NCI-H146 (cell line): ENCODE data around the gene FNDC10.
A peak's percentile ranks its signal among the peaks of the same experiment; 100 is the strongest.

Source experiments
- DNase-seq: peaks from one replicate; lab custom pipeline; 2025; lab: John Stamatoyannopoulos, UW

The FNDC10 gene

DNA sequence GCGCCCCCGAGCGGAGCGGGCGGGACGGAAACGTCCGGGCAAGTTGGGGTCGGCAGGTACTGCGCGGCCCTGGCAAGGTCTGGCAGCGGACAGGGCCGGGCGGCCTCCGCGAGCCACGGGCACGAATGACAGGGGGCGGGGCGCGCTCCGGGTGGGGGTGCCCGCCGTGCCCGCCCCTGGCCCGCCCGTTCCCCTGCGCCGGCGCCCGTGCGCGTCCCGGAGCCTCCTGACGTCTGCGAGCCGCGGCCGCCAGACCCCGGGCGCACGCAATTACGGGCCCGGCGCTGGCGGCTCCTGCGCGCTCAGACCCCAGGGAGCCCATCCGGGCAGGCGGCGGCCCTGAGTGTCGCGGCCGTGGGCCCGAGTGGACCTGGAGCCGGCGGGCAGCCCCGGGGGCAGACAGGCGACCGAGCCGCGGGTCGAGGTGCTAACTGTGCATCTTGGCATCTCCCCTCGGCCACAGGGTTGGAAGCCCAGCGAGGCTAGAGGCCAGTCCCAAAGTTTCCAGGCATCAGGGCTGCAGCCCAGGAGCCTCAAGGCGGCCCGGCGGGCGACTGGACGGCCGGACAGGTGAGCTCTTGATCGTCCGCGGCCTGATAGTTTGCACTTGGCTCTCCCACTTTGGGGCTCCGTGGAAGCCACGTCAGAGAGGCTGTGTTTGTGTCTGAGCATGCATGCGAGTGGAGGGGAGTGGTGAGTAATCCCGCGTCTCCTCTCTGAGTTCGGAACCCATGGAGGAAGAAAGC, 16.3 kb upstream of the FNDC10 start:
- DNase-seq, result peak; percentile 11

DNA sequence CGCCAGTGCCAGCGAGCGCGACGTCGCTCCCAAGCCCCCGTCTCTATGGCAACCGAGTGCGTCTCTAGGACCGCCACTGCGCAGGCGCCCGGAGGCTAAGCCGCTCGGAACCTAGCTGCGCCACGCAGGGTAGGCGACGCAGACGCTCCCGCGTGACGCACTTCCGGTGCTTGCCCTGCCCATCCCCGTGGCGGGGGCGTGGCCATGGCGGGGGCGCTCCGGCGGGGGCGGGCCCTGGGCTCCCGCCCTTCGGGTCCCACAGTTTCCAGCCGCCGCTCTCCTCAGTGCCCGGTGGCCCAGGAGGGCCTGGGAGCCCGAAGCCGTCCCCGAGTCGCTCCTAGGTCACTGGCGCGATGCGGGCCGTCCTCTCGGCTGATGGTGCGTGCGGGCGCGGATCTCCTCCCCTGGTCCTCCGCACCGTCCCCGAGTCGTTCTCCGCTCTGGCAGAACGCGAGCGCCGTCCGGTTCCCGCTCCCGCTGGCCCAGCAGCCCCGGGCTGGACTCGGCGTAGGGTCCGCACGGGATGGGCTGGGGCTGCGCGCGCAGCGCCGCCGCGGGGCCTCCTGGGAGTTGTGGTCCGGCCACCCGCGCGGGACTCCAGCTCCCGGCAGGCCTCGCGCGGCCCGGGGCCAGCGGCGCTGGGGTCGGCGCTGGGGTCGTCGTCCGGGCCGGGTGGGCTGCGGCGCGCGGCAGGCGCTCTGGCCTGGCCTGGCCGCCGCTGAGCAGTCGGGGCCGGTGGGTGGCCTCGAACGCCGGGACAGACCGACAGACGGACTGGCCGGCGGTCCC, 15.5 kb upstream of the FNDC10 start, which contains the start of gene MIB2:
Gene MIB2, plus strand, starts transcription at position 245 of the 789 bp plus-strand sequence. CDS start 7,953 bp downstream, outside the sequence.
- DNase-seq, result peak; percentile 97

DNA sequence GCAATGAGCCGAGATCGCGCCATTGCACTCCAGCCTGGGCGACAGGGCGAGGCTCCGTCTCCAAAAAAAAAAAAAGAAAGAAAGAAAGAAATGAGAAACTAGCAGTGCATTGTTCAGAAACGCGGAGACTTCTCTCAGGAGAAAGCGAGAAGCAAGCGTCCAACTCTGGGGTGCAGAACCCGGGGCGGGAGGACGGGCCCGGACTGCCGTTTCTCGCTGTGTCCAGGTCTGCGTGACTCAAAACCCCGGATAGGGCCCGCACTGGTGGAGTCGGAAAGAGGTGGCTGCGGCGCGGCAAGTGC, 15.0 kb upstream of the FNDC10 start:
- DNase-seq, result no peak

DNA sequence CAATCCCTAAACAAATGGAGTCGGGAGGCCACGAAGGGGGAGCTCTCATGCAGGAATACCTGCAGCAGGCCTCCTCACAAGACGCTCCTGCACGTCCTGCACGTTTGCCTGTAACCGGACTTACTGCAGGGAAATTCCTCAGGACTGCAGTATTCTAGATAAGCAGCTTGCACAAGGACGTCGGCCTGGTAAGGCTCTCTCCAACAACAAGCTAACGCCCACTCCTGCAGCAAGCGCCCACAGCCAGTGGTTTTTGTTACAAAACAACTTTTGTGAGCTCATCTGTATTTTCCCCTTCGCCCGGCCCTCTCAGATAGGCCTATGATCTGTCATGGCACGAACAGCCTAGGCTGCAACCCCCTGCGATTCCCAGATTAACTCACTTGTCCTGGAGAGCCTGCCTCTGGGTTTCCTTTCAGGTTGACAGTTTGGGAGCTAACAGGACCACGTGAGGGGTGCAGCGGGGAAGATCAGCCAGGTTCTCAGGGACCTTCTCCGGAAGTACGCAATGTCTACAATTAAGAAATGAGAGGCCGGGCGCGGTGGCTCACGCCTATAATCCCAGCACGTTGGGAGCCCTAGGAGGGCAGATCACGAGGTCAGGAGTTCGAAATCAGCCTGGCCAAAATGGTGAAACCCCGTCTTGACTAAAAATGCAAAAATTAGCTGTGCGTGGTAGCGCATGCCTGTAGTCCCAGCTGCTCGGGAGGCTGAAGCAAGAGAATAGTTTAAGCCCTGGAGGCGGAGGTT, 14.4 kb upstream of the FNDC10 start:
- no peak for DNase-seq

DNA sequence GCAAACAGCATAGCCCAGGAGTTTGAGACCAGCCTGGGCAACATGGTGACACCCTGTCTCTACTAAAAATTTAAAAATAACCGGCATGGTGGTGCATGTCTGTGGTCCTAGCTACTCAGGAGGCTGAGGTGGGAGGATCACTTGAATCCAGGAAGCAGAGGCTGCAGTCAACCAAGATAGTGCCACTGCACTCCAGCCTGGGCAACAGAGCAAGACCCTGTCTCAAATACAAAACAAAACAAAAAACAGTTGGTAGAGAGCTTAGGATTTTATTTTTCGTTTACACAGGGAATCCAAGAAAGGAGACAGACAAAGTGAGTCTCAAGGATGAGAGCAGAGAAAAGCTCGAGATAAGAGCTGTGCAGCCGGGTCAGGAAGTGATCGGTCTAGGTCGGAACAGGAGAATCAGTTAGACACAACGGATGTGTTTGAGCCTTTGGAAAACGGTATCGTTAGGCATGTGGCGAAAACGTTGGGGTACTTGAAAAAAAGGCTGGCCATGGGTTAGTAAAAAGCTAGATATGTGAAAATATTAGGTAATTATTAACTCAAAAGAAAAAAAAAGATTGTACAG, 13.7 kb upstream of the FNDC10 start:
- no peak for DNase-seq

DNA sequence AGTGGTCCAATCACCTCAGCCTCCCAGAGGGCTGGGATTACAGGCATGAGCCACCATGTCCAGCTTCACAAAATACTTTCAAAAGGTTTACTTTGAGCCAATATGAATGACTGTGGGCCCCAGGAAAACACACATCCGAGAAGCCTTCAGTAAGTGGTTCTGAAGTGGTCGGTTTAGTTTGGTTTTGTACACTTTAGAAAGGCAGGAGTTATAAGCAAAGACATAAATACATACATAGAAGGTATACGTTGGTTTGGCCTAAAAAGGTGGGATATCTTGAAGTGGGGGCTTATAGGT, 12.1 kb upstream of the FNDC10 start:
- no peak for DNase-seq

DNA sequence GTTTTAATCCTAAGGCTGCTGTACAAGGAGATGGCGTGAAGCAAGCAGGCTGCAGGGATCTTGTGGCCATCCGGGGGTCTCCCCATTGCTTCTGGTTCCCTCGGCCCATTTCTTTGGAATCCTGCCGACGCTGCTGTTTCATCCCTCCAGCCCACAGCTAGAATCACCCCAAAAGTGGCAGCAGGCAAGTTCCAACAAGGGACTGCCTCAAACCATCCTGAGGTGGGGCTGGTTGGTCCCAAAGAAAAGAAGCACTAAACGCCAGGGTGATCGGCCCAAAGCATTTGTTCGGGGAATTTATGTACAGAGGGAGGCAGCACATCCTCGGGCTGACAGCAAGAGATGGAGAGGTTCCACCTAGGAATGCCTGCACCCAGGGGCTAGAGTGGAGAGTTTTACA, 10.9 kb upstream of the FNDC10 start:
- DNase-seq, result no peak

DNA sequence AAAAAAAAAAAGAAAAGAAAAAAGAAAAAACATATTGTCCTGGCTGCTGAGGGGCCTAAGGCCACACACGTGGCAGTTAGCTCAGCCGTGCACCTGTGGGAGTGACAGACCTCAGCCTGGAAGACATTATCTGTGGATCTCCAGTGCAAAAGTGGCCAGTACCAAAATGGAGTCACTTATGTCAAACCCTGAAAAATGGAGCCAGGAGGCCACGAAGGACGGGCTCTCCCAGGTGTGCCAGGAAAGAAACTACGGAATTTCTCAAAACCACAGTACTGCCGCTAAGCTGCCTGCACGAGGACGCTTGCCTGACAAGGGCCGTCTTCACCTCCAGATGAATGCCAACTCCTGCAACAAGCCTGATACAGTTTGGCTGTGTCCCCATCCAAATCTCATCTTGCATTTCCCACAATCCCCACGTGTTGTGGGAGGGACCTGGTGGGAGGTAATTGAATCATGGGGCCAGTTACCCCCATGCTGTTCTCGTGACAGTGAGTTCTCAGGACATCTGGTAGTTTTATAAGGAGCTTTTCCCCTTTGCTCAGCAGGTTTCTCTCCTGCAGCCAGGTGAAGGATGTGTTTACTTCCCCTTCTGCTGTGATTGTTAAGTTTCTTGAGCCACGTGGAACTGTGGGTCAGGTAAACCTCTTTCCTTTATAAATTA, 10.0 kb upstream of the FNDC10 start:
- DNase-seq, result no peak

DNA sequence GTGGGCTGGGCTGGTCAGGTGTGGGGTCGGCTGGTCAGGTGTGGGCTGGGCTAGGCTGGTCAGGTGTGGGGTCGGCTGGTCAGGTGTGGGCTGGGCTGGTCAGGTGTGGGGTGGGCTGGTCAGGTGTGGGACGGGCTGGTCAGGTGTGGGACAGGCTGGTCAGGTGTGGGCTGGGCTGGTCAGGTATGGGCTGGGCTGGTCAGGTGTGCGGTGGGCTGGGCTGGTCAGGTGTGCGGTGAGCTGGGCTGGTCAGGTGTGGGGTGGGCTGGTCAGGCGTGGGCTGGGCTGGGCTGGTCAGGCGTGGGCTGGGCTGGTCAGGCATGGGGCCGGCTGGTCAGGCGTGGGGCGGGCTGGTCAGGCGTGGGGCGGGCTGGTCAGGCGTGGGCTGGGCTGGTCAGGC, 6.3 kb upstream of the FNDC10 start:
- no peak for DNase-seq

DNA sequence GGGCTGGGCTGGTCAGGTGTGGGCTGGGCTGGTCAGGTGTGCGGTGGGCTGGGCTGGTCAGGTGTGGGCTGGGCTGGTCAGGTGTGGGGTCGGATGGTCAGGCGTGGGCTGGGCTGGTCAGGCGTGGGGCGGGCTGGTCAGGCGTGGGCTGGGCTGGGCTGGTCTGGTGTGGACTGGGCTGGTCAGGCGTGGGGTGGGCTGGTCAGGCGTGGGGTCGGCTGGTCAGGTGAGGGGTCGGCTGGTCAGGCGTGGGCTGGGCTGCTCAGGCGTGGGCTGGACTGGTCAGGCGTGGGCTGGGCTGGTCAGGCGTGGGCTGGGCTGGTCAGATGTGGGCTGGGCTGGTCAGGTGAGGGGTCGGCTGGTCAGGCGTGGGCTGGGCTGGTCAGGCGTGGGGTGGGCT, 5.8 kb upstream of the FNDC10 start:
- no peak for DNase-seq

DNA sequence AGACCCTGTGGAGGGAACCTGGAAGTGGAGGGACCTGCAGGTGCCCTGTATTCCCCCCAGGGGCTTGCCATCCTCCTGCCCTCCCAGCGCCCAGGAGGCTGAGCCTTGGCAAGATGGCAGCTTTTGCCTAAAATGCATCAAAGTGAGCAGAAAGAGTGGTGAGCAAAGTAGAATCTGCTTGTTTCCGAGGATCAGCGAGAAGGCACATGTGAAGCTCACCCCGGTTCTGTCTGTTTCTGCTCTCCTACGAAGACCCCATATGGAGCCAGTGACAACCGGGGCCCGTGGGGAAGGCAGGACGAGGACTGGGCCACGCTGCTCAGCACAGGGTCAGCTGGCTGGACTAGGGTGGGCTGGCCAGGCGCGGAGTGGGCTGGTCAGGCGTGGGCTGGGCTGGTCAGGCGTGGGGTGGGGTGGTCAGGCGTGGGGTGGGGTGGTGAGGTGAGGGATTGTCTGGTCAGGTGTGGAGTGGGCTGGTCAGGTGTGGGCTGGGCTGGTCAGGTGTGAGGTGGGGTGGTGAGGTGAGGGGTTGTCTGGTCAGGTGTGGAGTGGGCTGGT, 5.2 kb upstream of the FNDC10 start:
- DNase-seq, result no peak

DNA sequence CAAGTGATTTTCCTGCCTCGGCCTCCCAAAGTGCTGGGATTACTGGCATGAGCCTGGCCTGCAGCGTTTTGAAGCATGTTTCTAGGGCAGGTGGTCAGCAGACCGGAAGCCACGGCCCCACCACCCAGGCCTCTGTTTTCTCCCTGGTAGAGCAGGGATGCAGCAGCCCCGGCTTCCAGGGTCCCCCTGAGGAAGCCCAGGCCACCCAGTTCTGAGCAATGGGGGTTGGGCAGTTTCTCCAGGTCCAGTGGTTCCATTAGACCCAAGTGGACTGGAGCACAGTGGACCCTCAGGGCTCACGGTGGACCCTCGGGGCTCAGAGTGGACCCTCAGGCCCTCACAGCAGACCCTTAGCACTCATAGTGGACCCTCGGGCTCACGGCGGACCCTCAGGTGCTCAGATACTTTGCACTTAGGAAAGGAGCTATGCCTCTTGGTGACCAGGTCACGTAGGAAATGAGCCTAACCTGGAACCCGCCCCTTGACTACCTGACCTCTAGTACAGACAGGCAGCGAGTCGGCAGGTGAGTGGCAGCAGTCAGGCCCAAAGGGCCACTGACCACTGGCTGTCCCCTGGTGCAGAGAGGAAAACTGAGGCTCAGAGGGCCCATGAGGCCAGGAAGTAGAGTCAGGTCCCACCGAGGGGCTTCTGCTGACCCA, 4.6 kb upstream of the FNDC10 start:
- DNase-seq, result no peak

DNA sequence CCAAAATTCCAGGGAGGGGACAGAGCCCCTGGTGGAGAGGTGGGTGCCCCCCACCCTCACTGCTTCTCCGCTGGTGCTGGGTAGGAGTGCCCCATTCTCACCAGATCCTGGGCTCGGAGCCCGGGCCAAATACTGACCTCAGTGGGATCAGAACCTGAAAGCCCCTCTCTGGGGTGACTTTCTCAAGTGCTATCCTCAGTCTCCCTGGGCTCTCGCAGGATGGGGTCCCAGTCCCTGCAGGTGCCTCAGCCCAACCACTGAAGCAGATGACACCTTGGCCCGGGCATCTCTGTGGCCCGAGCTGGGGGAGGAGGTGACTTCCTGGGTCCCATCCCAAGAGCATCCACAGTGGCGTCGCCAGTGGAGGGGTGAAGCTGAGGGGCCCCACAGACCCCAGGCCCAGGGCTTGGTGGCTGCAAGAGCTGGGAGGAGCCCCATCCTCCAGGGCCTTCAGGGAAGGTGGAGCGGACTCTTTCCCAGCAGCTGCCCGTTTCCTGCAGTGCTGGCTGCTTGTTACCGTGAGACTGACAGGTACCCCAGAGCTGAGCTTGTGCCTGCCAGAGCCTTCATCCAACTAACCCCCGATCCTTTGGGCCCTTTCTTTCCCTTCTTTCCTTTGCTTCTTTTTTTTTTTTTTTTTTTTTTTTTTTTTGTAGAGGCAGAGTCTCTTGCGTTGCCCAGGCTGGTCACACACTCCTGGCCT, 3.9 kb upstream of the FNDC10 start:
- DNase-seq, result no peak

DNA sequence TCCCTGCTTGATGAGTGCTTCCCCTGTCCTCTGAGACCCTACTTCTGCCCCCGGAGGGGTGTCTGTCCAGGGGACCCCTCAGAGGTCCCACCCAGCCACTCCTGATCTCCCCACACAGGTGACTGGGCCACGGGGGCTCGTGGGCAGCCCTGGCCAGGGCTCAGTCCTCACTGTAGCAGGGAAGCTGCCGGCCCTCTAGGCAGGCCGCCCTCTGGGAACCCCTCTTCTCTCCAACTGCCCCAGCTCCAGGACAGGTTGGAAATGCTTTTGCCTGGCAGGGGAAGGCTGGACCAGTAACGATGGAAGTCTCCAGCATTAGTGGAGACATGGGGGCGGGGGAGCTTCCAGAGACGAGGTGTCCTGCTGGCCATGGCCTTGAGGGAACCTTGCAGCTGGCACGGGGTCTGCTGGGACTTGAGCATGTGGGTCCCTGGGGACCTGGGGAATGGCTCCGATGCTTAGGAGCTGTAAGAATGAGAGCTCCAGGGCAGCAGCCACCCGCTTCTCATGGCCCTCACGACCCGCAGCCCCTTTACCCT, 3.1 kb upstream of the FNDC10 start:
- no peak for DNase-seq

DNA sequence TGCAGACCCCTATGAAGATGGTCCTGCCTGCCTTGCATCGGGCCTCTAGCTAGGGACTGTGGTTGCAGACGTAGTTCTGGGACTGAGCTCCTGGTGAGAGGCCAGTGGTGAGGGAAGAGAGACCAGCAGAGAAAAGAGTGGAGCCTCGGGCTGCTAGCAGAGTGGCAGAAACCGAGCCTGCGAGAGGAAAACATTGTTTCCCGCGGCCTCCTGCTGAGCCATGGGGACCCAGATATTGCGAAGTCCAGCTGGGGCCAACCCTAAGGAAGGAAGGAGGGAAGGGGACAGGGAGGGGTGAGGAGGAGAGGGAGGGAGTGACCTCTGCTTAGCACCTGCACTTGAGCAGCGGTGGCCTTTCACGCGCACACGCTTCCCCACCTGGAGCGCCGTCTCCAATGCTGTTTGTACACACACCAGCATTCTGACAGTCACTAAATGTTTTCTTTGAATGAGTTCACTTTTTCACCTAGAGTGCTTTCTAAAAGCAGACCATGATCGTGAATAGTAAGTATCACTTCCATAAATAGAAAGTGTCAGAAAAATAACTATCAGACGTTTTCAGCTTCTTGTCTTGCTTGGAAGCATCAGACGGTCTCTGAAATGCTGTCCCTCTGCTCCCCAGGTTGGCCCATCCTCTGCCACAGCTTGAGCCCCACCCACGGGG, 2.5 kb upstream of the FNDC10 start:
- DNase-seq, result no peak

DNA sequence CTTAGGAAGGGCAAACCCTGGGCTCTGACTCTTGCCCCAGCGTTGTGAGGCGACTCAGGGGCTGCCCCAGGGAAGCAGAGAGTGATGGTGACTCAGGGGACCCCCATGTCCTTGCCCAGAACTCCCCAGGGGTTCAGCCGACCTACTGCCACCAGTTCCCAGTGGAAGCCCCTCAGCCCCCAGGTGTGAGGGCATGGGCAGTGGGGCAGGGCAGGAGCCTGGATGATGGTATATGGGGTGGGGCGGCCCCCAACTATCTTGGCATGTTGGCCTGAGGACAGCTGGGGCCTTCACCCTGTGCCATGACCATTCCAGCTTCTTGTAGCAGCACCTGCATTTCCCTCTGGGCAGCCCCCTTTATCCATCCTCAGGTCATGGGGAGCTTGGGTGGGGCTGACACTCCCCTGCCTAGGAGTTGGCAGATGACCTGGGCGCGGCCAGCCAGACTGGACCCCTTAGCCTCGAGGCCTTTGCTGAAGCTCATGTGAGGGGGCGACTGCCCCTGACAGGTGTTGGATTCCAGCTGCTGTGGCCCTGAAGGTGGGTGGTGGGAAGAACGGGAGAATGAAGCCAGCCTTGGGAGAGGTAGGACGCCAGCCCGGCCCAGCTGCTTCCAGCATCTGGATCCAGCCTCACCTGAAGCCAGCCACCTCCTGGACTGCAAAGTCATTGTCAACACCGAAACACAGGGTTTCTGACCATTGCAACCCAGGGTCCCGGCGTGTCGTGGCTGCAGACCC, 1.8 kb upstream of the FNDC10 start:
- DNase-seq, result no peak

DNA sequence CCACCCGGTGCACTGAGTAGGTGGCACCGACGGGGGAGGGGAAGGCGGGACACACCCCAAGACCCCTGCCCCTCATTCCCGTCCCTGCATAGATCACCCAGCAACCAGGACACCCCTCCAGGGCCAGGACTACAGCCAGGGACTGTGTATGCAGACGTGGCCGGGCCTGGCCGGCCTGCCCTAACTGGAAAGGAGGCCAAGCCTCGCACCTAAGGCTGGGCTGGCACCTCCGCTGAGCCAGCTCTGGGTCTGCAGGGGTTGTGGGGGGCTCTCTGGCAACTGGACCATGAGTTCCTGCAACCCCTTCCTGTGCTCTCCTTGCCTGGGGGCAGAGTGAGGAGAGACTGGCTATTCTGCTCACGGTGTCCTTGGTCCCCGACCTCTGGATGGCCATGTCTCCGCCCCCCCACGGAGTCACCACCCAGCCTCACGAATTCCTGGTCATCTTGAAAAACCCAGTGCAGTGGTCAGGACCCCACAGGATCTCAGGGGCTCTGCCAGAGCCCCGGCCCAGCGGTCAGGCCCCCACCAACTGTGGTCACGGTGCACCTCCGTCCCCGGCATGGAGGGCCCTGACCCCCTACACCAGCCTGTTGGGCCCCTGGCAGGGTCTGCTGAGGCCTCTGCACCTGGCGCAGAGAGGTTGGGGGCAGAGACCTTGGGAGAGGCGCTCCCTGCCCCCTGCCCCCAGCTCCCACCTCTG, 1.1 kb upstream of the FNDC10 start:
- no peak for DNase-seq
